ENCODE data around the gene GRAMD4. TPM values are rescaled to one million over a fixed set of nuclear protein-coding genes. Genes with fewer than 3 reads are reported as not detected.
"Not testable (repeated sequence)": the region's sequence is repeated elsewhere in the genome, so short reads cannot be mapped to it uniquely, and the experiment has no call there.

GRAMD4 gene
- total RNA-seq, 1 donor from 2014 or later: 24.1 TPM

GRCh38 chr22:46617986-46618647 lies 2.1 kb upstream of the GRAMD4 start:
- no peak for DNase-seq (ENCODE audit: extremely low read depth, low read depth, low spot score)

- DNase-seq (ENCODE audit: extremely low read depth, low read depth, low spot score): no peak
Observed at GRCh38 chr22:46618667-46619066, 1.5 kb upstream of the GRAMD4 start.

- DNase-seq (ENCODE audit: extremely low read depth, low read depth, low spot score): no peak
Observed at GRCh38 chr22:46619240-46619829, 851 bp upstream of the GRAMD4 start.

- no peak for DNase-seq (ENCODE audit: extremely low read depth, low read depth, low spot score)
Observed at GRCh38 chr22:46620588-46621242, 529 bp downstream of the GRAMD4 start.

- not testable (repeated sequence) for DNase-seq (ENCODE audit: extremely low read depth, low read depth, low spot score)
Observed at GRCh38 chr22:46621243-46621930, 1.2 kb downstream of the GRAMD4 start.

- no peak for DNase-seq (ENCODE audit: extremely low read depth, low read depth, low spot score)
Observed at GRCh38 chr22:46622081-46622521, 1.9 kb downstream of the GRAMD4 start.

- DNase-seq (ENCODE audit: extremely low read depth, low read depth, low spot score): no peak
Observed at GRCh38 chr22:46625113-46625842, 5.1 kb downstream of the GRAMD4 start.

GRCh38 chr22:46625843-46626349 lies 5.7 kb downstream of the GRAMD4 start:
- no peak for DNase-seq (ENCODE audit: extremely low read depth, low read depth, low spot score)

GRCh38 chr22:46626356-46626755 lies 6.2 kb downstream of the GRAMD4 start:
- no peak for DNase-seq (ENCODE audit: extremely low read depth, low read depth, low spot score)

- no peak for DNase-seq (ENCODE audit: extremely low read depth, low read depth, low spot score)
Observed at GRCh38 chr22:46626911-46627805, 7.0 kb downstream of the GRAMD4 start.

GRCh38 chr22:46627806-46628482 lies 7.8 kb downstream of the GRAMD4 start:
- no peak for DNase-seq (ENCODE audit: extremely low read depth, low read depth, low spot score)

- no peak for DNase-seq (ENCODE audit: extremely low read depth, low read depth, low spot score)
Observed at GRCh38 chr22:46628756-46629155, 8.6 kb downstream of the GRAMD4 start.

GRCh38 chr22:46629291-46629690 lies 9.1 kb downstream of the GRAMD4 start:
- DNase-seq (ENCODE audit: extremely low read depth, low read depth, low spot score): no peak

- no peak for DNase-seq (ENCODE audit: extremely low read depth, low read depth, low spot score)
Observed at GRCh38 chr22:46631113-46631512, 10.9 kb downstream of the GRAMD4 start.

- DNase-seq (ENCODE audit: extremely low read depth, low read depth, low spot score): no peak
Observed at GRCh38 chr22:46632646-46633249, 12.6 kb downstream of the GRAMD4 start.

GRCh38 chr22:46633334-46633890 lies 13.2 kb downstream of the GRAMD4 start:
- no peak for DNase-seq (ENCODE audit: extremely low read depth, low read depth, low spot score)

GRCh38 chr22:46634011-46634699 lies 14.0 kb downstream of the GRAMD4 start:
- DNase-seq (ENCODE audit: extremely low read depth, low read depth, low spot score): no peak

Measured in glomerular endothelial cell (primary cell).